ENCODE measurements around the gene GRIK4. TPM values are rescaled to one million over a fixed set of nuclear protein-coding genes. Genes with fewer than 3 reads are reported as not detected.

GRIK4 gene
- total and polyA plus RNA-seq, 2 of the 4 experiments (the other 2 are of a cell fraction) = 0.18 to 0.38 TPM

DNA sequence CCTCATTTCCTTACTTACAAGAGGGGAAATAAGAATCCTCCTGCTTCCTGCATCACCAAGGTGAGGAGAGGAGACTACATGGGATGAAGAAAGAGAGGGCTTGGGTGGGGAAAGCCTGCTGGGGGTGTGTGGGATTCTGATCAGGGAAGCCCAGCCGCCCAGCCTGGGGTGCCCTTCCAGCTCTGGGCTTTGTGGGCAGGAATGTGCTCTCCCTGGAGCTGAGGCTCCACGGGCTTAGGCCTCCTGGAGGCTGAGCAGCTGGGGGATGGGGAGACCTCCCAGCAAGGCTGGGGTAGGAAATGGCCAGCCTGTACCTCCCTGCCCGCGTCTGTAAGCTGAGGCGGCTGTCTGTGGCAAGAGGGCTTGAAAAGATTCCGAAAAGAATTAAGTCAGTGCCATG lies 206.1 kb downstream of the GRIK4 start:
- H3K36me3 ChIP-seq (ENCODE audit: control insufficient read depth, insufficient read depth, low read length) = no peaks in the 10 kb centered on the region
- dilution Hi-C loops (cut with HindIII; ENCODE audit: low sequenced_read_pairs, unreplicated experiment) = no loop called here
- no peak for ATAC-seq (ENCODE audit: low read depth)
- no peaks in the 10 kb centered on the region for H4K20me1 ChIP-seq (ENCODE audit: insufficient read depth, low read length)
- no peak overlapping the region for H3K14ac ChIP-seq (replicated peaks; ENCODE audit: low read depth, low read length)
- intact Hi-C loops (cut with micrococcal nuclease) = loop anchor here (10.0 kb wide), 4 partner anchors 173 to 477 kb away; partner anchors contain the start of gene GRIK4
- TF ChIP-seq MAFK (IDR thresholded peaks at IDR 0.05; ENCODE audit: low read depth, low read length) (no peak), RCOR1 (IDR thresholded peaks at IDR 0.05; ENCODE audit: insufficient replicate concordance, low read length) (no peak), FOS (IDR thresholded peaks at IDR 0.05; ENCODE audit: low read depth, low read length) (no peak), NFE2L2 (IDR thresholded peaks at IDR 0.05; ENCODE audit: low read depth, low read length) (no peak), SMC3 (IDR thresholded peaks at IDR 0.05; ENCODE audit: low read depth, low read length) (no peak), RAD21 (IDR thresholded peaks at IDR 0.05; ENCODE audit: low read length) (no peak), RFX5 (IDR thresholded peaks at IDR 0.05; ENCODE audit: low read depth, low read length) (no peak), CEBPB (IDR thresholded peaks at IDR 0.05; ENCODE audit: low read depth, low read length) (no peak), MXI1 (IDR thresholded peaks at IDR 0.05; ENCODE audit: borderline replicate concordance, low read depth, low read length) (no peak), POLR2A (IDR thresholded peaks at IDR 0.05; ENCODE audit: low read depth, low read length) (no peak)
- TF ChIP-seq, protein P1, sequence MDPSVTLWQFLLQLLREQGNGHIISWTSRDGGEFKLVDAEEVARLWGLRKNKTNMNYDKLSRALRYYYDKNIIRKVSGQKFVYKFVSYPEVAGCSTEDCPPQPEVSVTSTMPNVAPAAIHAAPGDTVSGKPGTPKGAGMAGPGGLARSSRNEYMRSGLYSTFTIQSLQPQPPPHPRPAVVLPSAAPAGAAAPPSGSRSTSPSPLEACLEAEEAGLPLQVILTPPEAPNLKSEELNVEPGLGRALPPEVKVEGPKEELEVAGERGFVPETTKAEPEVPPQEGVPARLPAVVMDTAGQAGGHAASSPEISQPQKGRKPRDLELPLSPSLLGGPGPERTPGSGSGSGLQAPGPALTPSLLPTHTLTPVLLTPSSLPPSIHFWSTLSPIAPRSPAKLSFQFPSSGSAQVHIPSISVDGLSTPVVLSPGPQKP (IDR thresholded peaks at IDR 0.05; ENCODE audit: borderline replicate concordance, low read depth, low read length) = no peak
- TF ChIP-seq, protein P2, sequence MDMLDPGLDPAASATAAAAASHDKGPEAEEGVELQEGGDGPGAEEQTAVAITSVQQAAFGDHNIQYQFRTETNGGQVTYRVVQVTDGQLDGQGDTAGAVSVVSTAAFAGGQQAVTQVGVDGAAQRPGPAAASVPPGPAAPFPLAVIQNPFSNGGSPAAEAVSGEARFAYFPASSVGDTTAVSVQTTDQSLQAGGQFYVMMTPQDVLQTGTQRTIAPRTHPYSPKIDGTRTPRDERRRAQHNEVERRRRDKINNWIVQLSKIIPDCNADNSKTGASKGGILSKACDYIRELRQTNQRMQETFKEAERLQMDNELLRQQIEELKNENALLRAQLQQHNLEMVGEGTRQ (IDR thresholded peaks at IDR 0.05; ENCODE audit: low read depth, low read length) = no peak
- no peak overlapping the region for H4K5ac ChIP-seq (ENCODE audit: low read depth, low read length)
- H3K4me2 ChIP-seq (ENCODE audit: low read depth, low read length) = no peak overlapping the region
- CTCF ChIA-PET = no interaction called here
- H2BK15ac ChIP-seq (ENCODE audit: low read depth, low read length) = no peak overlapping the region
- no TSS peak for BruUV-seq (replicated peaks)
- H3K9ac ChIP-seq (ENCODE audit: low read depth, low read length) = no peak overlapping the region
- H4K8ac ChIP-seq (ENCODE audit: low read depth in 2 of 2, low read length in 2 of 2) = no peak overlapping the region
- H3K9me1 ChIP-seq (ENCODE audit: insufficient read depth, low read length) = no peaks in the 10 kb centered on the region
- no peak overlapping the region for H3K23ac ChIP-seq (ENCODE audit: low read depth, low read length)
- H2AK9ac ChIP-seq (replicated peaks; ENCODE audit: low read depth, low read length, poor library complexity) = no peak overlapping the region
- POLR2A ChIA-PET (ENCODE audit: unreplicated experiment) = no interaction called here
- H2AFZ ChIP-seq (replicated peaks; ENCODE audit: low read length, poor library complexity) = no peak overlapping the region
- no peaks in the 10 kb centered on the region for H3K9me3 ChIP-seq (ENCODE audit: control insufficient read depth, insufficient read depth, low read length)
- no peaks in the 10 kb centered on the region for H3K79me1 ChIP-seq (ENCODE audit: low read depth in 1 of 2, low read length in 2 of 2)
- WGBS, 2 experiments (ENCODE audit: extremely low coverage in 2 of 2, insufficient read length in 1 of 2) = no CpG with 5 or more reads among the region's 6 CpGs
- peaks cover 12% of the 10 kb centered on the region for H3K27me3 ChIP-seq (ENCODE audit: control insufficient read depth, insufficient read depth, low read length)
- H2BK20ac ChIP-seq (ENCODE audit: low read depth, low read length) = no peak overlapping the region
- no peaks in the 10 kb centered on the region for H3K4me1 ChIP-seq (ENCODE audit: control insufficient read depth, insufficient read depth, low read length)
- H3K4me3 ChIP-seq (ENCODE audit: insufficient read depth, low read depth, low read length) = no peak overlapping the region
- H3K56ac ChIP-seq (ENCODE audit: extremely low read depth, insufficient read depth, low read length) = no peak overlapping the region
- H2BK5ac ChIP-seq (ENCODE audit: low read depth, low read length, poor library complexity, severe bottlenecking) = no peak overlapping the region
- DNase-seq = no peak
- no peak overlapping the region for H2BK120ac ChIP-seq (ENCODE audit: low read depth, low read length)
- in situ Hi-C loops (cut with MboI; ENCODE audit: low sequenced_read_pairs) = no loop called here
- no peak overlapping the region for H4K91ac ChIP-seq (ENCODE audit: insufficient read depth, low read depth, low read length)
- no peak overlapping the region for H3K27ac ChIP-seq (ENCODE audit: insufficient read depth, low read length)
- no peak overlapping the region for H3K18ac ChIP-seq (ENCODE audit: low read depth, low read length)
- H2AK5ac ChIP-seq (ENCODE audit: low read depth, low read length) = no peak overlapping the region
- H3K4ac ChIP-seq (ENCODE audit: low read depth, low read length) = no peak overlapping the region
